ENCODE measurements around the gene PDPK1. TPM values are rescaled to one million over a fixed set of nuclear protein-coding genes. Genes with fewer than 3 reads are reported as not detected.

The PDPK1 gene
- total RNA-seq, 1 experiment from 2014 or later = 69.8 TPM

DNA sequence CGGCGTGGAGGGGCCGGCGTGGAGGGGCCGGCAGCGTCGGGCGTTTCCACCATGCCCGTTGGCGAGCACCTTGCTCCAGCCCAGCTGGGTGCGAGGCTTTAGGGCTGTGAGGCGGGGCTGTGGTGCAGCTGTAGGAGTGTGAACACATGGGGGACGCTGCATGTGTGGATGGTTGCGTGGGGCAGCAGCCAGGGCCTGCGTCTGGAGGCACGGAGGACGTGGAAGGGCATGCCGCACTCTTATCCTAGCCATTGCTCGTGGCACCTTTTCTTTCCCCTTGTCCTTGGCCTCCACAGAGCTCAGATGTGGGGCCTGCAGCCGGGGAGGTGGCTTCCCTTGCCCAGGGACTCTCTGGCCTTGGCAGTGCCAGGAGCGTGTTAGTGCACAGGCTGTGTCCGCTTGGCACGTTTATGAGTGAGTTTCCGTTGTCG lies 47.8 kb downstream of the PDPK1 start:
- CTCF ChIA-PET = no interaction called here
- Histone ChIP-seq H3K4me1 (no peaks in the 10 kb centered on the region), H3K4me3 (ENCODE audit: low read depth, low read length) (no peak overlapping the region), H3K27me3 (replicated peaks; ENCODE audit: control insufficient read depth, insufficient read depth, low read length) (no peaks in the 10 kb centered on the region), H3K9me3 (no peaks in the 10 kb centered on the region), H3K36me3 (ENCODE audit: control insufficient read depth, insufficient read depth, low read length) (no peaks in the 10 kb centered on the region)
- no TSS peak for BruUV-seq (replicated peaks)
- Mint-ChIP-seq H3K4me1 (ENCODE audit: low read depth, unreplicated experiment) (no peaks in the 10 kb centered on the region), H3K4me3 (ENCODE audit: unreplicated experiment) (no peak overlapping the region), H3K27me3 (ENCODE audit: insufficient read depth, unreplicated experiment) (no peaks in the 10 kb centered on the region), H3K36me3 (ENCODE audit: insufficient read depth, unreplicated experiment) (peaks cover 44% of the 10 kb centered on the region), H3K9me3 (ENCODE audit: unreplicated experiment) (no peaks in the 10 kb centered on the region), H3K27ac (ENCODE audit: unreplicated experiment) (no peak overlapping the region)
- POLR2A ChIA-PET = no interaction called here
- TF ChIP-seq, protein P1, sequence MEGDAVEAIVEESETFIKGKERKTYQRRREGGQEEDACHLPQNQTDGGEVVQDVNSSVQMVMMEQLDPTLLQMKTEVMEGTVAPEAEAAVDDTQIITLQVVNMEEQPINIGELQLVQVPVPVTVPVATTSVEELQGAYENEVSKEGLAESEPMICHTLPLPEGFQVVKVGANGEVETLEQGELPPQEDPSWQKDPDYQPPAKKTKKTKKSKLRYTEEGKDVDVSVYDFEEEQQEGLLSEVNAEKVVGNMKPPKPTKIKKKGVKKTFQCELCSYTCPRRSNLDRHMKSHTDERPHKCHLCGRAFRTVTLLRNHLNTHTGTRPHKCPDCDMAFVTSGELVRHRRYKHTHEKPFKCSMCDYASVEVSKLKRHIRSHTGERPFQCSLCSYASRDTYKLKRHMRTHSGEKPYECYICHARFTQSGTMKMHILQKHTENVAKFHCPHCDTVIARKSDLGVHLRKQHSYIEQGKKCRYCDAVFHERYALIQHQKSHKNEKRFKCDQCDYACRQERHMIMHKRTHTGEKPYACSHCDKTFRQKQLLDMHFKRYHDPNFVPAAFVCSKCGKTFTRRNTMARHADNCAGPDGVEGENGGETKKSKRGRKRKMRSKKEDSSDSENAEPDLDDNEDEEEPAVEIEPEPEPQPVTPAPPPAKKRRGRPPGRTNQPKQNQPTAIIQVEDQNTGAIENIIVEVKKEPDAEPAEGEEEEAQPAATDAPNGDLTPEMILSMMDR (IDR thresholded peaks at IDR 0.05; ENCODE audit: insufficient read depth in 1 of 2, low read depth in 1 of 2, low read length in 1 of 2, severe bottlenecking in 1 of 2, unreplicated experiment in 1 of 2) = no peak
- intact Hi-C loops (cut with micrococcal nuclease; ENCODE audit: unreplicated experiment) = no loop called here
- no peak for DNase-seq

DNA sequence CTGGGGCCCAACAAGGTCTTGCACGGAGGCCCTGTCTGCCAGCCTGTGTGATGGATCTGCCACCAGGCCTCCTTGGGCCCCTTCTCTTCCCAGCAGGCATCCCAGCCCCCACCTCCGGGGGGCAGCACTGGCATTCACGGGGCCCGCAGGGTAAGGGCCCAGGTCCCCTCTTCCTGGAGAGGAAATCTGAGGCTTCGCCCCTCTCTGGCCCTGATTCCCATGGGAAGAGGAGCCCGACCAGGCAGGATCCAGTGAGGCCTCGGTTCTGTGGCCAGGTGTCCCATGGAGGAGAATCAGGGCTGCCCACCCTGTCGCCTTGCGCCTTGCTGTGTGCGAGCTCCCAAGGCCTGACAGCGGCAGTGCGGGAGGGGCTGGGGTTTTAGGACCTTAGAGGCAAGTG lies 48.4 kb downstream of the PDPK1 start:
- peaks cover 45% of the 10 kb centered on the region for H3K36me3 Mint-ChIP-seq (ENCODE audit: insufficient read depth, unreplicated experiment)
- TF ChIP-seq, protein P1 (IDR thresholded peaks at IDR 0.05; ENCODE audit: insufficient read depth in 1 of 2, low read depth in 1 of 2, low read length in 1 of 2, severe bottlenecking in 1 of 2, unreplicated experiment in 1 of 2) = peak in 1 of 2 experiments; percentile 22
- H3K4me3 Mint-ChIP-seq (ENCODE audit: unreplicated experiment) = no peak overlapping the region
- no peaks in the 10 kb centered on the region for H3K4me1 Mint-ChIP-seq (ENCODE audit: low read depth, unreplicated experiment)
- intact Hi-C loops (cut with micrococcal nuclease; ENCODE audit: unreplicated experiment) = no loop called here
- H3K27ac Mint-ChIP-seq (ENCODE audit: unreplicated experiment) = no peak overlapping the region
- POLR2A ChIA-PET = no interaction called here
- BruUV-seq (replicated peaks) = no TSS peak
- H3K9me3 Mint-ChIP-seq (ENCODE audit: unreplicated experiment) = no peaks in the 10 kb centered on the region
- Histone ChIP-seq H3K4me3 (ENCODE audit: low read depth, low read length) (no peak overlapping the region), H3K36me3 (ENCODE audit: control insufficient read depth, insufficient read depth, low read length) (no peaks in the 10 kb centered on the region; the same call in 1 of the 2 replicates), H3K27me3 (replicated peaks; ENCODE audit: control insufficient read depth, insufficient read depth, low read length) (no peaks in the 10 kb centered on the region), H3K9me3 (no peaks in the 10 kb centered on the region), H3K4me1 (no peaks in the 10 kb centered on the region)
- H3K27me3 Mint-ChIP-seq (ENCODE audit: insufficient read depth, unreplicated experiment) = no peaks in the 10 kb centered on the region
- CTCF ChIA-PET = no interaction called here
- peak in 1 of 2 experiments; percentile 26 for DNase-seq

DNA sequence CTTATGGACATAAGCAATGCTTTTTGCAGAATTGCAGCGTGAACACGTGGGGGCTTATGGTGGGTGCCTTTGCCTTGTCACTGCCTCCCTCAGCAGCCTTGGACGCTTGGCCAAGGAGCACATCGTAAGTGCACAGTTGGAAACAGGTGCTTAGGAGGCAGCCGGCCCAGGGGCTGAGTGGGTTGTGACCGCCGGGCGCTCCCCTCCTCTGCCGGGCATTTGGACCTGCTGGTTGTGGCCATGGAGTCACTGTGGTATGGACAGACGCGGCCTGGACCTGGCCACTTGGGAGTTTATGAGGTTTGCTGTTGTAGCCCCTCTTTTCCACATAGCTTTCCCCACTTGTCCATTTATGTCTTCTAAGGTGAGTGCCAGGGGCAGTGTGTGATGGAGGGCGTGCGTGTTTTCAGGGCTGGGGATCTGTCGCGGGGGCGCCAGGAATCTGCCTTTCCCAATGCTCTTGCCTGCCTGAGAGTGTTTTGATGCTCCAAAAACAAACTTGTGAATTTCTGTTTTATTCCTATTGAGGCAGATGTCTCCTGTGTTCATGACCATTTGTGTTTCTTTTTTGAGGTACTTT lies 49.2 kb downstream of the PDPK1 start:
- Histone ChIP-seq H3K4me1 (no peaks in the 10 kb centered on the region), H3K36me3 (ENCODE audit: control insufficient read depth, insufficient read depth, low read length) (no peaks in the 10 kb centered on the region; the same call in 1 of the 2 replicates), H3K9me3 (no peaks in the 10 kb centered on the region), H3K27me3 (replicated peaks; ENCODE audit: control insufficient read depth, insufficient read depth, low read length) (no peaks in the 10 kb centered on the region), H3K4me3 (ENCODE audit: low read depth, low read length) (no peak overlapping the region)
- Mint-ChIP-seq H3K27ac (ENCODE audit: unreplicated experiment) (no peak overlapping the region), H3K27me3 (ENCODE audit: insufficient read depth, unreplicated experiment) (no peaks in the 10 kb centered on the region), H3K4me3 (ENCODE audit: unreplicated experiment) (no peak overlapping the region), H3K4me1 (ENCODE audit: low read depth, unreplicated experiment) (no peaks in the 10 kb centered on the region), H3K36me3 (ENCODE audit: insufficient read depth, unreplicated experiment) (peaks cover 45% of the 10 kb centered on the region), H3K9me3 (ENCODE audit: unreplicated experiment) (no peaks in the 10 kb centered on the region)
- BruUV-seq (replicated peaks) = no TSS peak
- no peak for DNase-seq
- intact Hi-C loops (cut with micrococcal nuclease; ENCODE audit: unreplicated experiment) = no loop called here
- CTCF ChIA-PET = no interaction called here
- TF ChIP-seq, protein P1 (IDR thresholded peaks at IDR 0.05; ENCODE audit: insufficient read depth in 1 of 2, low read depth in 1 of 2, low read length in 1 of 2, severe bottlenecking in 1 of 2, unreplicated experiment in 1 of 2) = no peak
- POLR2A ChIA-PET = no interaction called here

Measured in Caco-2 (cell line).